DOHH2 (cell line): ENCODE data around the gene MVB12A.
A peak's percentile ranks its signal among the peaks of the same experiment; 100 is the strongest.

ENCODE experiments used
- H3F3A ChIP-seq: fragments of 200-600 bp; sonication (generic), shearing (Covaris generic); 2 replicates; pipeline ENCODE4 v1.6.0; 2016; ENCODE audit warnings: antibody characterized with exemption, mild to moderate bottlenecking; ENCODE audit not compliant: control insufficient read depth, insufficient read depth
- H3K27ac ChIP-seq: fragments of 200-600 bp; sonication (generic); 2 replicates; pipeline ENCODE4 v1.5.1; 2014; ENCODE audit warnings: low read depth, mild to moderate bottlenecking, low read length, moderate library complexity
- H3K27me3 ChIP-seq: fragments of 200-600 bp; sonication (generic); 2 replicates; pipeline ENCODE4 v1.6.1; 2014; ENCODE audit warnings: mild to moderate bottlenecking, low read length, mixed read lengths; ENCODE audit not compliant: control insufficient read depth
- H3K36me3 ChIP-seq: fragments of 200-600 bp; sonication (generic); 2 replicates; pipeline ENCODE4 v1.6.1; 2014; ENCODE audit warnings: mild to moderate bottlenecking, low read length, moderate library complexity, mixed read lengths; ENCODE audit not compliant: control insufficient read depth
- H3K4me1 ChIP-seq: fragments of 200-600 bp; sonication (generic); 2 replicates; pipeline ENCODE4 v1.6.1; 2014; ENCODE audit warnings: mild to moderate bottlenecking, low read length, mixed read lengths; ENCODE audit not compliant: control insufficient read depth
- H3K4me2 ChIP-seq: fragments of 200-600 bp; sonication (generic); 2 replicates; pipeline ENCODE4 v1.6.0; 2014; ENCODE audit warnings: mild to moderate bottlenecking, low read length, moderate library complexity
- H3K4me3 ChIP-seq: fragments of 200-600 bp; sonication (generic); 2 replicates; pipeline ENCODE4 v1.5.1; 2014; ENCODE audit warnings: mild to moderate bottlenecking, low read length, mixed read lengths
- H3K79me2 ChIP-seq: fragments of 200-600 bp; sonication (generic); 2 replicates; pipeline ENCODE4 v1.6.1; 2014; ENCODE audit warnings: mild to moderate bottlenecking, low read length, mixed read lengths; ENCODE audit not compliant: control insufficient read depth
- H3K9me2 ChIP-seq: fragments of 200-600 bp; sonication (generic); replicated peaks from 2 replicates; pipeline ENCODE4 v1.6.1; 2014; ENCODE audit warnings: mild to moderate bottlenecking, low read length, mixed read lengths; ENCODE audit not compliant: control insufficient read depth
- H3K9me3 ChIP-seq: fragments of 200-600 bp; sonication (generic); 2 replicates; pipeline ENCODE4 v1.6.1; 2014; ENCODE audit warnings: antibody characterized with exemption, low read length, mixed read lengths; ENCODE audit not compliant: control insufficient read depth, insufficient read depth
- H4K20me1 ChIP-seq: fragments of 200-600 bp; sonication (generic); 2 replicates; pipeline ENCODE4 v1.6.0; 2014; ENCODE audit warnings: low read depth, mild to moderate bottlenecking, antibody characterized with exemption, low read length, moderate library complexity; ENCODE audit not compliant: control insufficient read depth, insufficient read depth
- EZH2phosphoT487 ChIP-seq: fragments of 200-600 bp; sonication (generic); IDR thresholded peaks from 2 replicates; pipeline ENCODE4 v1.6.1; 2017; ENCODE audit warnings: borderline replicate concordance, mild to moderate bottlenecking, antibody characterized with exemption, low read length, moderate library complexity, mixed read lengths
- TF ChIP-seq, protein P1 (sequence below): fragments of 200-600 bp; sonication (generic); IDR thresholded peaks from one replicate; pipeline ENCODE4 v1.5.1; 2014; ENCODE audit warnings: antibody characterized with exemption, mild to moderate bottlenecking, low read depth, low read length; ENCODE audit not compliant: poor library complexity, severe bottlenecking

Gene MVB12A

GRCh38 chr19:17467471-17468301, 47.8 kb downstream of the MVB12A start:
- H3K36me3 ChIP-seq = no peaks in the 10 kb centered on the region
- H3K9me2 ChIP-seq = no peaks in the 10 kb centered on the region
- H3K27me3 ChIP-seq = peaks cover 12% of the 10 kb centered on the region
- no peak overlapping the region for H3K27ac ChIP-seq
- H3K4me2 ChIP-seq = peak overlapping the region; percentile 20; the same call in 1 of the 2 replicates
- no peak for TF ChIP-seq EZH2phosphoT487
- TF ChIP-seq, protein P1, sequence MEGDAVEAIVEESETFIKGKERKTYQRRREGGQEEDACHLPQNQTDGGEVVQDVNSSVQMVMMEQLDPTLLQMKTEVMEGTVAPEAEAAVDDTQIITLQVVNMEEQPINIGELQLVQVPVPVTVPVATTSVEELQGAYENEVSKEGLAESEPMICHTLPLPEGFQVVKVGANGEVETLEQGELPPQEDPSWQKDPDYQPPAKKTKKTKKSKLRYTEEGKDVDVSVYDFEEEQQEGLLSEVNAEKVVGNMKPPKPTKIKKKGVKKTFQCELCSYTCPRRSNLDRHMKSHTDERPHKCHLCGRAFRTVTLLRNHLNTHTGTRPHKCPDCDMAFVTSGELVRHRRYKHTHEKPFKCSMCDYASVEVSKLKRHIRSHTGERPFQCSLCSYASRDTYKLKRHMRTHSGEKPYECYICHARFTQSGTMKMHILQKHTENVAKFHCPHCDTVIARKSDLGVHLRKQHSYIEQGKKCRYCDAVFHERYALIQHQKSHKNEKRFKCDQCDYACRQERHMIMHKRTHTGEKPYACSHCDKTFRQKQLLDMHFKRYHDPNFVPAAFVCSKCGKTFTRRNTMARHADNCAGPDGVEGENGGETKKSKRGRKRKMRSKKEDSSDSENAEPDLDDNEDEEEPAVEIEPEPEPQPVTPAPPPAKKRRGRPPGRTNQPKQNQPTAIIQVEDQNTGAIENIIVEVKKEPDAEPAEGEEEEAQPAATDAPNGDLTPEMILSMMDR = no peak
- no peaks in the 10 kb centered on the region for H3K79me2 ChIP-seq
- H4K20me1 ChIP-seq = no peaks in the 10 kb centered on the region
- peaks cover 3% of the 10 kb centered on the region; the same call in 1 of the 2 replicates for H3F3A ChIP-seq
- no peaks in the 10 kb centered on the region for H3K9me3 ChIP-seq
- no peak overlapping the region for H3K4me3 ChIP-seq
- peaks cover 34% of the 10 kb centered on the region for H3K4me1 ChIP-seq

DNA sequence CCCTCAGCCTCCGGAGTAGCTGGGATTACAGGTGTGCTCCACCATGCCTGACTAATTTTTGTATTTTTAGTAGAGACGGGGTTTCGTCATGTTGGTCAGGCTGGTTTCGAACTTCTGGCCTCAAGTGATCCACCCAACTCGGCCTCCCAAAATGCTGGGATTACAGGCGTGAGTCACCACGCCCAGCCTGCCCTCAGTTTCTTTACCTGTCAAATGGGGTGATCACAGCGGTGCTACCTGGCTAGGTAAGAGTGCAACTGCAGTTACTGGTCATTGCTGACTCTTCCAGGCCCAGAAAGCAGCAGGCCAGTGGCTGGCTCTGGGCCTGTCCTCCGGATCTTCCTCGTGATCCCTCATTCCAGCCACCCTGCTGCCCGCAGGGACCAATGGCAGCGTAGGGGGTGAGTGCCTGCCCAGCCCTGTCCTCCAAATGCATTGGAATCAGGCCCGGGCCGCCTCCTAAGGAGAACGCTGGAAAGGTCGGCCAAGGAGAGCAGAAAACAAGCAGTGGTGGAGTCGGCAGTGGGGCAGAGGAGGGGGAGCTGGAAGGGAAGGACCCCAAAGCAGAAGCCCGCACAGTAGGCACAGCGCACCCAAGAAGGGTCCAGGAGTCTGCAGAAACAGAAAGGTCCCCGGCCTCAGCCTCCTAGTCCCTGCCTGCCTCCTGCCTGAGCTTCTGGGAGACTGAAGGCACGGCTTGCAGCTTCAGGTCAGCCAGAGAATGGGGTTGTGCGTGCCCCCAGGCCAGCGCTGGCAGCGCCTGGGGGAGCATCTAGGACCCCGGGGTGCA, 48.6 kb downstream of the MVB12A start:
- no peaks in the 10 kb centered on the region for H3K9me2 ChIP-seq
- peak overlapping the region; percentile 93 for H3K4me3 ChIP-seq
- H3K9me3 ChIP-seq = no peaks in the 10 kb centered on the region
- peaks cover 3% of the 10 kb centered on the region; the same call in 1 of the 2 replicates for H3F3A ChIP-seq
- H3K79me2 ChIP-seq = no peaks in the 10 kb centered on the region
- peak overlapping the region; percentile 97 for H3K4me2 ChIP-seq
- H3K27ac ChIP-seq = no peak overlapping the region
- no peaks in the 10 kb centered on the region for H4K20me1 ChIP-seq
- TF ChIP-seq, protein P1 = no peak
- TF ChIP-seq EZH2phosphoT487 = no peak
- peaks cover 16% of the 10 kb centered on the region for H3K27me3 ChIP-seq
- no peaks in the 10 kb centered on the region for H3K36me3 ChIP-seq
- H3K4me1 ChIP-seq = peaks cover 34% of the 10 kb centered on the region

DNA sequence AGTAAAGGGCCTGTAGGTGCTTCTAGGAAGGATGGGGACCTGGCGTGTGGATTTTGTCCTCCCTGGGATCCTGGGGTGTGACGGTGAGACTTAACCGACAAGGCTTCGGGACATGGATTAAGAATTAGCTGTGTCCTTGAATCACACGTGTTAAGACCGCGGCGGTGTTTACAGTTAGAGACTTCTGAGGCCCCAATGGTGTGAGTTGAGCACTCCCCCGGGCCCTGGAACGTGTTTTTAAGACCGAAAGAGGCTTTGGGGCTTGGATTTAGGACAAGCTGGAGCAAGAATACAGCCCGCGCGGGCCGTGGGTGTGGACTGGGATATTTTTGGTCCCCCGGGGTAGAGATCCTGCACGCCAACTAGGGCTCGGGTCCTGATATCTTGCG, 49.2 kb downstream of the MVB12A start:
- Histone ChIP-seq H3K4me2 (peak overlapping the region; percentile 97), H3K36me3 (no peaks in the 10 kb centered on the region), H3F3A (peaks cover 3% of the 10 kb centered on the region; the same call in 1 of the 2 replicates), H3K9me3 (no peaks in the 10 kb centered on the region), H3K9me2 (no peaks in the 10 kb centered on the region), H3K27me3 (peaks cover 16% of the 10 kb centered on the region), H3K27ac (no peak overlapping the region), H4K20me1 (no peaks in the 10 kb centered on the region), H3K79me2 (no peaks in the 10 kb centered on the region), H3K4me3 (peak overlapping the region; percentile 93), H3K4me1 (peaks cover 34% of the 10 kb centered on the region)
- TF ChIP-seq, protein P1 = no peak
- TF ChIP-seq EZH2phosphoT487 = no peak
